Activated CD4-positive, CD25-positive, alpha-beta regulatory T cell treated with anti-CD3 and anti-CD28 coated beads, Interleukin-2, amount 50 U/mL, for 16 hours (primary cell): Measurements from ENCODE around the gene PACSIN2.
"Not testable (repeated sequence)": the region's sequence is repeated elsewhere in the genome, so short reads cannot be mapped to it uniquely, and the experiment has no call there.

Experiments used
- DNase-seq: peaks from one replicate; pipeline ENCODE4 v3.0.0-alpha.2; 2020; ENCODE audit warnings: low read depth, low spot score

Gene PACSIN2

GRCh38 chr22:42967005-42967404, 47.9 kb downstream of the PACSIN2 start:
- DNase-seq, result no peak

GRCh38 chr22:42966497-42966896, 48.5 kb downstream of the PACSIN2 start:
- DNase-seq, result no peak

DNA sequence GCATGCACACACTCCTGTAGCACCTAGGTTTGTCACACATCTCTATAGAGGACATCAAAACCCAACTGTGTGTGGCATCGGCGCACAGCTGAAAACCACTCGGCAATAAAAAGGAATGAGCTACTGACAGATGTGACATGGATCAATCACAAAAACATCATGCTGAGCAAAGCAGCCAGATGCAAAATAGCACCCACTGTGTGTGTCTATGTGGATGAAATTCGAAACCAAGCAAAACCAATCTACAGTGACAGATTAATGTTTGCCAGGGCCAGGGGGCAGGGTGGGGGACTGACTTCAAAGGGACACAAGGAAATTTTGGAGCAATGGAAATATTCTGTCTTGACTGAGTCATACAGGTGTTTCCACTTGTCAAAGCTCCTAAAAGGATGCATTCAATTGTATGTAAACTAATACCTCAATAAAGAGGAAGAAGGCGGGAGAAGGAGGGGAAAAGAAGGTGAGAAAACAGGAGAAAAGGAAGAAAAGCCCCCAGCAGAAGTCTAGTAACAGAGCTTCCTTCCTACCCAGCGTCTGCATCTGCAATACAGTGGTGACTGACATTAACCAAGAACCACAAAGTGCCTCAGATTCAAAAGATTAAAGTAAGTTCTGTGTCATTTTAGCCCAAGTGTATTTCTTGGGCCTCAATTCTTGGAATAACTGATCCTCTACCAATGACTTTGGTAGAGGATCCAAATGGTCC, 49.8 kb downstream of the PACSIN2 start:
- DNase-seq, result no peak

GRCh38 chr22:42963231-42963595, 51.7 kb downstream of the PACSIN2 start:
- DNase-seq, result no peak

- no peak for DNase-seq
Observed at GRCh38 chr22:42962295-42963230, 52.4 kb downstream of the PACSIN2 start.

DNA sequence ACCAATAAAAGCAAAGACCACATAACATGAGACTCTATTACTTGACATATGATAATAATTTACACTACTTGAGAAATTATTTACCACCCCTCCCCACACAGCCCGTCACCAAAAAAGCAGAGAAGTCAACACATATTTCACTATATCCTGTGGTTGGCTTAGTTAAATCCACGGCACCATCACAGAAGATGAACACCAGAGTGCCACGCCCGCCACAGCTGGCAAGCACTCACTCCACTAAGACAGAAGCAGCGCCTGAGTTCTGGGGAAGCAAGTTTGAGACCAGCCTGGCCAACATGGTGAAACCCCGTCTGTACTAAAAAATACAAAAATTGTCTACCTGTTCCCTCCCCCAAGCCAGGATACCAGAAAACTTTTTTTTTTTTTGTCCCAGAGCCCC, 53.1 kb downstream of the PACSIN2 start:
- DNase-seq, result no peak

GRCh38 chr22:42961400-42961690, 53.6 kb downstream of the PACSIN2 start:
- DNase-seq, result not testable (repeated sequence)

DNA sequence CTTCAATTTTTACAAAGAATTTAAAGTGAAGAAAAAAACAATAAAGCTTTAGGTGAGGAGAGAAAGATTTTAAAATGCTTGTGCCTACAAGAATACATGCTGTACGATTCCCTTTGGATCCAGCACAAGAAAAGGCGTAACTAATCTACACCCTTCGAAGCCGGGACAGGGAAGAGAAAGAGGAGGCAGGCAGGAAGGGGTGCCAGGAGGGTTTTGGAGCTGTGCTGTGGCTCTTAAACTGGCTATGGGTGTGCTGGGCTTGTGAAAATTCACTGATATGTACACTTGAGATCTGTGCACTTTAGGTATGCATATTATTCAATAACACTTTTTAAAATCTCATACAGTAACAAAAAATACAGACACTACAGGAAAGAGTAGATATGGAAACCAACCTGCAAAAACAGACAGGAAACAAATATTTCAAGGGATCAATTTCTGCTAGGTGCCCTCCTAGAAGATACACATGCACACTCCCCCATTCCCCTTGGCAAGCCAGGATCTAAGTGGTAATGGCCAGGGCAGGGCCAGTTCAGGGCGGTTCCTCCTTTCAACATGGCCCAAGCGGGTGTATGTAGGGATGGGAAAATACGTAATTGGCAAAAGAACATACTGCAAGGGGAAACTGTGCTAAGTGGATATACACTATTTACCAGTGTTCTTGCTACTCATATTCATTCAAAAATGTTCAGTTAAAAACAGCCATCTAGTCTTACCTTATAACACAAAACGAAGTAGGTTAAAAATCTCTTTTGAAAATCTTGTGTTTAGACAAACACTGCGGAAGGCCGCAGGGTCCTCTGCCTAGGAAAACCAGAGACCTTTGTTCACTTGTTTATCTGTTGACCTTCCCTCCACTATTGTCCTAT, 54.2 kb downstream of the PACSIN2 start:
- no peak for DNase-seq

- DNase-seq, result no peak
Observed at GRCh38 chr22:42959576-42960509, 55.1 kb downstream of the PACSIN2 start.

DNA sequence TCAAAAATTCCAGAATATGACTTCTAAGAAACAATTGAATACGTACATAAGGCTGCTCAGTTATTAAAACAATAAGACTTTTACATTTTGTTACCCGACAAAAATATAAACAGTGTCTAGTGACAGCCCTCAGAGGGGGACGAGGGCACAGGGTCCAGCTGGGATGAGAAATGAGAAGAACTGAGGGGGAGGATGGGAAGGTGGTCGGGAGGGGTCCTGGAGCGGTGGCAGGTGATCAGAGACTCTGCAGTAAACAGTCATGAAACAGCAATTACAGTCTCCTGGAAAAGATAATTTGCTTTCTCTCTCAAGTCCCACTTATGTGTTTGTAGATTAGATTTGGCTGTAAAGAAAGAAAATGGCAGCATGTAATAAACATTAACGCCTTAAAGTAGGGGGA, 56.0 kb downstream of the PACSIN2 start:
- DNase-seq, result no peak

DNA sequence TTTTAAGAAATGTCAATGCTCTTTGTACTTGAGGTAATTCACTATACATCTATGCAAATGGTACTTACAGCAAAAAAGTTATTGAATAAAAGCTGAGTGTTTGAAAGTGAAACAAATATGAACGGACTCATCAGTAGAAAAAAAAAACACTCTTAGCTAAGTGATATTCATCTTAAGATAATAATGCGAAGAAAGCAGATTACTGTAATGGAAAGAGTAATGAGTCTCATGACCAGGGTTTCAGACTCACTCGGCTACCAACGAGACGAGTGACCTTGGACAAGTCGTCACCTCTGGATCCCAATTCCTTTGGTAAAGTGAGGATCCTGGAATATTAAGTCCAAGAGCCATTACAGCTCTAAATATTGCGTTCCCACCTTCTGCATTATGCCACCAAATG, 57.0 kb downstream of the PACSIN2 start:
- DNase-seq, result no peak

DNA sequence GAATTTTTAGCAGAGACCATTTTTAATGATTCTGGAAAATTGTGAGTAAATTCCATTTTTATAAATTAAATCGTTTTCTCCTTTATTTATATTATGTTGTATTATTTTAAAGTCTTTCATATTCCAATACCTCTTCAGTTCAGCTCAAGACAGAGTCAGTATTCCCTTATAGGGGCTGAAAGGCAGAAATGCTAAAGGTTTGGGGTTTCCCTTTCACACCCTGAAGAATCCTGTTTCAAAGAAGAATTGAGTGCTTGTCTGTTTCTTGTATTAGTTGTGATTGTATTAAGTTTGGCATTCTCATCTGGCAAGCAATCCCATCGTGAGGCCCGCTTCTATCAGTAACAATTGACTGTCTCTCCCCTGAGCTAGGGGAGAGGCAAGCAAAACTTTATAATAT, 57.4 kb downstream of the PACSIN2 start:
- no peak for DNase-seq

DNA sequence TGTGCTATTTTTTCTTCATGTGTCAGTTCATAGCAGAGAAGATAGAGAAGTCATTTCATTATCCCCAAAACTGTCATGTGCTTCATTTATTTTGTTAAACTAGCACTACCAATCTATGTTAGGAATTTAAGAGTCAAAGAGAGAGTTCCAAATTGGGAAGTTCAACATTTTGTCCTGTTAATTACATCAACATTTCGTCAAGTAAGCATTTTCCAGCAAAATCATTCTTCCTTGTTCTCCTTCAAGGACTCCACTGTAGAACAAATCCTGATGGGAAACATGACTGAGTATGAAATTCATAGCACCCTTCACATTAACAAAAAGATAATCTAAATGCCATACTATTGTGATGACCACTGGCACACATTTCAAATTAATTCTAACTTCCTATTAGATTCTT, 59.1 kb downstream of the PACSIN2 start:
- DNase-seq, result no peak

- no peak for DNase-seq
Observed at GRCh38 chr22:42955087-42955635, 59.8 kb downstream of the PACSIN2 start.

DNA sequence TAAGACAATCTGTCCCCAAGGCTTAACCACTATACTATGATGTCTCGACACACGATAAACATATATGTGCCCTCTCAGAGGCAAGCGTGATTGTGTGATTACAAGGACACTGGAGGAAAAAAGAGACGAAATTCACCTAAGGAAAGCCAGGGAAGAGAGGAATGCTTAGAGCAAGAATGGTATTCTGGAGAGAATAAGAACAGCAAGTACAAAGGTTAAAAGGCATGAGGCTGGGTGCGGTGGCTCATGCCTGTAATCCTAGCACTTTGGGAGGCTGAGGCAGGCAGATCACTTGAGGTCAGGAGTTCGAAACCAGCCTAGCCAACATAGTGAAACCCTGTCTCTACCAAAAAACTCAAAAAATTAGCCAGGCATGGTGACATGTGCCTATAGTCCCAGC, 61.2 kb downstream of the PACSIN2 start:
- not testable (repeated sequence) for DNase-seq

DNA sequence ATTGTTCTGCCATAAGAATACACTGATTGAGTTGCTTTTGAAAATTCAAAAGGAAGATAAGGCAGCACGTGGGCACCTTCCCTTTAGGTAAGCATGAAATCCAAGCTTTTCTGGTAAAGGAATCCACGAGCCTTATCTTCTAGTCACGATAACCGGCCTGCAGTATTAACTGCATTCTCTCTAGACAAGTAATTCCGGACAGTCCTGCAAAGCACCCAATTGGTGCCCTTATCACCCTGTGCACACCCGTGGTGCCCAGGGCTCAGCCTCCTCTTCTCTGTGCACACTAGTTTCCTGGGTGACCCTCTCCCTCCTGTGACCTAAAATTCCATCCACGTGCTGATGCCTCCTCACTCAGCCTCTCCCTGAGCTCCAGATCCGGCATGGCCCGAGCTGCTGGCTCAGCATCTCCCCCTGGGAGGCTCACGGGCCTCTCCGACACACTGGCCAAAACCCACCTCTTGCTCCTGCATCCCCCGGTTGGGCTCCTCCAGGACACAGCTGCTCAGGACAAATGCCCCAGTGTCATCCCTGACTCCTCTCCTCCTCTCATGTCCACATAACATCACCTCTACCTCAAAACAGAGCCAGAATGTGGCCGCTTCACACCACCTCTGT, 63.7 kb downstream of the PACSIN2 start:
- no peak for DNase-seq

- no peak for DNase-seq
Observed at GRCh38 chr22:42950281-42950680, 64.7 kb downstream of the PACSIN2 start.

- no peak for DNase-seq
Observed at GRCh38 chr22:42949159-42949558, 65.8 kb downstream of the PACSIN2 start.

DNA sequence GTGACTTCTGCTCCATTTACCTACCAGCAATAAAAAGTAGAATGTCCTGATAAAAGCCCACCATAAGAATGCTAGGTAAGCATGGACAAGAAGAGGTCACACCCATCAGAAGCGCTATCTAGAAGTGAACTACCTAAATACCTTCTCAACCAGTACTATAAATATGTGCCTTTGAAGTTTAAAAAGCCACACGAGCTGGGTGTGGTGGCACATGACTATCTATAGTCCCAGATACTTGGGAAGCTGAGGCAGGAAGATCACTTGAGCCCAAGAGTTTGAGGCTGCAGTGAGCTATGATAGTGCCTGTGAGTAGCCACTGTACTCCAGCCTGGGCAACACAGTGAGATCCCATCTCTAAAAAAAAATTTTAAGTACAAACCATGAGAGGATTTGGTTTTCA, 66.7 kb downstream of the PACSIN2 start:
- no peak for DNase-seq

GRCh38 chr22:42947211-42947990, 67.5 kb downstream of the PACSIN2 start:
- DNase-seq, result no peak
